Neural cell (in vitro differentiated cells): ENCODE results near the gene PDZD4.

Experiments
- EZH2 ChIP-seq: fragments of 200-600, 300-800 bp; shearing (Covaris generic), sonication (generic); IDR thresholded peaks from 2 replicates; pipeline ENCODE4 v1.6.1; 2014; ENCODE audit warnings: antibody characterized with exemption, low read length, borderline replicate concordance, mild to moderate bottlenecking; ENCODE audit not compliant: insufficient read depth, poor library complexity, severe bottlenecking
- TAF1 ChIP-seq: IDR thresholded peaks from 2 replicates; pipeline ENCODE4 v1.6.1; 2012; ENCODE audit warnings: low read depth
- TF ChIP-seq, protein P1 (sequence below): fragments of 450-650 bp; IDR thresholded peaks from 2 replicates; pipeline ENCODE4 v1.5.1; 2014; ENCODE audit warnings: antibody characterized with exemption, mild to moderate bottlenecking, moderate library complexity; ENCODE audit not compliant: poor library complexity, severe bottlenecking

DNA sequence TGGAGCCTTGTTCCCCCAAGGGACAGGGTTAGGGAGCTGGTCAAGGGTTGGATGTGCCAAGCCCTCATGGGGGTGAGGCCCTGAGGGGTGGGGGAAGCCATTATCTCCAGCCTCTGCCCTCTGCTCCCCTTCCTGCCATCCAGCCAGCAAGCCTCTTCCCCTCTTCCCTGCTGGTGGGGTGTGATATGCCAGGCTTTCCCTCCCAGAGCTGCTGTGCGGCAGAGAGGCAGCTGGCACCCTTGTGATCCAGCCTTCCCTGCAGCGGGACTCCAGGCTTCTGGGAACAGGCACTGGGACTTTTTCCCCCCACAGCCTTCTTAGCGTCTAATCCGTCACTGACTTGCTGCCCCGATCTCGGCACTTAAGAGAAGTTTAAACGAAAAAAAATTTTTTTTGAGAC, 29.6 kb downstream of the PDZD4 start:
- TF ChIP-seq, protein P1, sequence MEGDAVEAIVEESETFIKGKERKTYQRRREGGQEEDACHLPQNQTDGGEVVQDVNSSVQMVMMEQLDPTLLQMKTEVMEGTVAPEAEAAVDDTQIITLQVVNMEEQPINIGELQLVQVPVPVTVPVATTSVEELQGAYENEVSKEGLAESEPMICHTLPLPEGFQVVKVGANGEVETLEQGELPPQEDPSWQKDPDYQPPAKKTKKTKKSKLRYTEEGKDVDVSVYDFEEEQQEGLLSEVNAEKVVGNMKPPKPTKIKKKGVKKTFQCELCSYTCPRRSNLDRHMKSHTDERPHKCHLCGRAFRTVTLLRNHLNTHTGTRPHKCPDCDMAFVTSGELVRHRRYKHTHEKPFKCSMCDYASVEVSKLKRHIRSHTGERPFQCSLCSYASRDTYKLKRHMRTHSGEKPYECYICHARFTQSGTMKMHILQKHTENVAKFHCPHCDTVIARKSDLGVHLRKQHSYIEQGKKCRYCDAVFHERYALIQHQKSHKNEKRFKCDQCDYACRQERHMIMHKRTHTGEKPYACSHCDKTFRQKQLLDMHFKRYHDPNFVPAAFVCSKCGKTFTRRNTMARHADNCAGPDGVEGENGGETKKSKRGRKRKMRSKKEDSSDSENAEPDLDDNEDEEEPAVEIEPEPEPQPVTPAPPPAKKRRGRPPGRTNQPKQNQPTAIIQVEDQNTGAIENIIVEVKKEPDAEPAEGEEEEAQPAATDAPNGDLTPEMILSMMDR: no peak
- no peak for TF ChIP-seq EZH2
- no peak for TF ChIP-seq TAF1
